ENCODE measurements around the gene KCNQ1OT1. TPM values are rescaled to one million over a fixed set of nuclear protein-coding genes. Genes with fewer than 3 reads are reported as not detected.

The KCNQ1OT1 gene
- total and polyA plus RNA-seq, 9 of the 15 experiments (the other 6 are each of a cell fraction or from before 2014, with no cell fraction given) = 0.04 to 2.3 (median 0.74) TPM

GRCh38 chr11:2590131-2590964, 109.4 kb downstream of the KCNQ1OT1 start:
- peaks cover 0 to 21% of the 10 kb centered on the region in 2 experiments; a peak in 1 of 5 replicates for H3K4me1 ChIP-seq (replicated peaks in 1 of 2; ENCODE audit: control insufficient read depth in 2 of 2, insufficient read depth in 2 of 2, low read length in 2 of 2)
- H3K9ac ChIP-seq (ENCODE audit: insufficient read depth in 1 of 2, low read depth in 2 of 2, low read length in 2 of 2) = no peak overlapping the region
- H3K79me2 ChIP-seq (ENCODE audit: control insufficient read depth, insufficient read depth, low read length) = no peaks in the 10 kb centered on the region
- BruUV-seq (replicated peaks) = no TSS peak
- H3K4me2 ChIP-seq (ENCODE audit: insufficient read depth, low read length) = no peak overlapping the region
- H3K27ac ChIP-seq (ENCODE audit: extremely low read depth, low read depth, low read length) = no peak overlapping the region
- no peaks in the 10 kb centered on the region for H3K9me3 ChIP-seq (replicated peaks; ENCODE audit: control insufficient read depth, insufficient read depth, low read depth, low read length)
- TF ChIP-seq ATF7 (IDR thresholded peaks at IDR 0.05) = no peak
- TF ChIP-seq ID3 (CRISPR knock-in tag; IDR thresholded peaks at IDR 0.05) = no peak
- TF ChIP-seq ID3 (tag; IDR thresholded peaks at IDR 0.05) = no peak
- no peak overlapping the region for H3K4me3 ChIP-seq
- peaks cover 12 to 70% of the 10 kb centered on the region in 2 experiments for H3K27me3 ChIP-seq (ENCODE audit: control insufficient read depth in 2 of 2, insufficient read depth in 2 of 2, low read length in 2 of 2)
- H3K9me1 ChIP-seq (ENCODE audit: control insufficient read depth, insufficient read depth, low read length) = no peaks in the 10 kb centered on the region
- POLR2A ChIA-PET = interaction anchor here (0.8 kb wide), 1 partner anchor 12 kb away, joined by 4 read pairs; no protein-coding TSS in a partner anchor
- CTCF ChIA-PET (ENCODE audit: low intra/inter-chr PET ratio) = no interaction called here
- no peaks in the 10 kb centered on the region for H3K36me3 ChIP-seq (ENCODE audit: control insufficient read depth, insufficient read depth, low read length)
- H2AFZ ChIP-seq (ENCODE audit: low read depth, low read length) = no peak overlapping the region
- ATAC-seq (no peak), FAIRE-seq (no peak), DNase-seq (ENCODE audit: extremely low read depth in 1 of 4, low spot score in 3 of 4) (peak in 1 of 4 experiments; percentile 3)
- WGBS (ENCODE audit: insufficient coverage, low coverage, missing lambda C conversion rate) = 2% methylated on average over 13 of the region's 13 CpGs
- in situ Hi-C loops (cut with MboI) = no loop called here
- intact Hi-C loops (cut with micrococcal nuclease) = no loop called here
- H4K20me1 ChIP-seq (replicated peaks; ENCODE audit: control insufficient read depth, insufficient read depth, low read length) = peaks cover 8% of the 10 kb centered on the region; the same call in 1 of the 2 replicates

DNA sequence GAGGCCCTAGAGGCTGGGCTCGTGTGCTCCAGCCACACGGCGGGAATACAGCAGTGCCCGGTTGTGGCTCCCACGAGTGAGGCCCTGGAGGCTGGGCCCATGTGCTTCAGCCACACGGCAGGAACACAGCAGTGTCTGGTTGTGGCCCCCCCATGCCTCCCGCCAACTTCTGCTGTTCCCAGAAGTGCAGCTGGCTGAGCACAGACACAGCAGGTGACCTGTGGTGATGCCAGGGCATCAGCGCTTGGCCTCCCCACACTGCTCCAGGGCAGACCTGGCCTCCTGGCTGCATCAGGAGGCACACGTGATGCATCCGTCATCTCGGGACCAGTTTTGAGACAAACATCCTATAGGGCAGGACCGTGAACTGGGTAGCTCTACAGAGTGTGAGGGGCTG, 110.3 kb downstream of the KCNQ1OT1 start:
- no peak for ATAC-seq
- DNase-seq (ENCODE audit: extremely low read depth in 1 of 4, low spot score in 3 of 4) = peak in 1 of 4 experiments; percentile 1
- no peak overlapping the region for H3K27ac ChIP-seq (ENCODE audit: extremely low read depth, low read depth, low read length)

More for the DNA sequence above, 110.3 kb downstream of the KCNQ1OT1 start:
- POLR2A ChIA-PET = interaction anchor here (0.8 to 1.1 kb wide), 3 partner anchors 11 to 17 kb away, joined by 3 to 4 read pairs (median 4); no protein-coding TSS in a partner anchor
- H3K27me3 ChIP-seq (ENCODE audit: control insufficient read depth in 2 of 2, insufficient read depth in 2 of 2, low read length in 2 of 2) = peaks cover 12 to 75% of the 10 kb centered on the region in 2 experiments
- no peak for FAIRE-seq
- peak; percentile 29; the same call in 1 of the 2 replicates for TF ChIP-seq MAX (CRISPR knock-in tag; IDR thresholded peaks at IDR 0.05)
- TF ChIP-seq RFX5 (IDR thresholded peaks at IDR 0.05; ENCODE audit: low read depth, low read length) = no peak
- TF ChIP-seq, protein P1, sequence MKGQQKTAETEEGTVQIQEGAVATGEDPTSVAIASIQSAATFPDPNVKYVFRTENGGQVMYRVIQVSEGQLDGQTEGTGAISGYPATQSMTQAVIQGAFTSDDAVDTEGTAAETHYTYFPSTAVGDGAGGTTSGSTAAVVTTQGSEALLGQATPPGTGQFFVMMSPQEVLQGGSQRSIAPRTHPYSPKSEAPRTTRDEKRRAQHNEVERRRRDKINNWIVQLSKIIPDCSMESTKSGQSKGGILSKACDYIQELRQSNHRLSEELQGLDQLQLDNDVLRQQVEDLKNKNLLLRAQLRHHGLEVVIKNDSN (CRISPR knock-in tag; IDR thresholded peaks at IDR 0.05) = peak; percentile 66
- TF ChIP-seq SREBF1 (IDR thresholded peaks at IDR 0.05; ENCODE audit: borderline replicate concordance, low read depth, low read length) = no peak
- peaks cover 0 to 21% of the 10 kb centered on the region in 2 experiments; a peak in 1 of 5 replicates for H3K4me1 ChIP-seq (replicated peaks in 1 of 2; ENCODE audit: control insufficient read depth in 2 of 2, insufficient read depth in 2 of 2, low read length in 2 of 2)
- H4K20me1 ChIP-seq (replicated peaks; ENCODE audit: control insufficient read depth, insufficient read depth, low read length) = peaks cover 8% of the 10 kb centered on the region; the same call in 1 of the 2 replicates
- H3K9me1 ChIP-seq (ENCODE audit: control insufficient read depth, insufficient read depth, low read length) = no peaks in the 10 kb centered on the region
- CTCF ChIA-PET (ENCODE audit: low intra/inter-chr PET ratio) = no interaction called here
- no peak overlapping the region for H2AFZ ChIP-seq (ENCODE audit: low read depth, low read length)
- H3K36me3 ChIP-seq (ENCODE audit: control insufficient read depth, insufficient read depth, low read length) = no peaks in the 10 kb centered on the region
- no peaks in the 10 kb centered on the region for H3K9me3 ChIP-seq (replicated peaks; ENCODE audit: control insufficient read depth, insufficient read depth, low read depth, low read length)
- intact Hi-C loops (cut with micrococcal nuclease) (no loop called here), in situ Hi-C loops (cut with MboI) (no loop called here)
- no peak overlapping the region for H3K4me3 ChIP-seq
- H3K9ac ChIP-seq (ENCODE audit: insufficient read depth in 1 of 2, low read depth in 2 of 2, low read length in 2 of 2) = no peak overlapping the region
- no peak overlapping the region for H3K4me2 ChIP-seq (ENCODE audit: insufficient read depth, low read length)
- WGBS (ENCODE audit: insufficient coverage, low coverage, missing lambda C conversion rate) = 9% methylated on average over 12 of the region's 12 CpGs
- BruUV-seq (replicated peaks) = no TSS peak
- no peaks in the 10 kb centered on the region for H3K79me2 ChIP-seq (ENCODE audit: control insufficient read depth, insufficient read depth, low read length)
